ENCODE results near the gene PBX1. TPM values are rescaled to one million over a fixed set of nuclear protein-coding genes. Genes with fewer than 3 reads are reported as not detected.
A peak's percentile ranks its signal among the peaks of the same experiment; 100 is the strongest.

PBX1 gene
- total and polyA plus RNA-seq, 2 experiments from 2014 or later = 9.7 to 38.8 TPM

DNA sequence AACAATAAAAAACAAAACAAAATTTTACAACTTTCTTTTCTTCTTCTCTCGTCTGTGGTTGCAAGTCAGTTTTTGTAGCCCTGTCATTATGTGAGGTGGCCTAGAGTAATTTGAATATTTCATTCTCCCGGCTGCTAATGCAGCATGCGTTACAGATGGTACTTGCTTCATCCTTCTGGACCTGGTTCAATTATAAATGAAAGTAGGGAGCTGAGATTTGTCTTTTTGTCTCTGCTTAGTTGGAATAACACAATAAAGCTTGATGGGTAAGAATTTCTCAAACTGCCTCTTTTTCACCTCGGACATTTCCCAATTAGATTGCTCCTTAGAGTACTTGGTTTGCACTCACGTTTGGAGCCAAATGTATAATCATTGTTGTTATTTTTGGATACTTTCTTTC lies 201.6 kb downstream of the PBX1 start:
- TF ChIP-seq EZH2phosphoT487 (IDR thresholded peaks at IDR 0.05; ENCODE audit: insufficient read depth, low read depth) = no peak
- TF ChIP-seq EZH2 (IDR thresholded peaks at IDR 0.05; ENCODE audit: insufficient read depth, poor library complexity, severe bottlenecking) = no peak
- in situ Hi-C loops (cut with MboI) = no loop called here
- H4K20me1 ChIP-seq (ENCODE audit: insufficient read depth) = no peaks in the 10 kb centered on the region
- H3K79me2 ChIP-seq (ENCODE audit: insufficient read depth) = peaks cover 78% of the 10 kb centered on the region
- 6% methylated on average over 5 of the region's 5 CpGs for WGBS, 2 experiments (ENCODE audit: low coverage in 1 of 2, low lambda C conversion rate in 2 of 2, missing lambda C conversion rate in 2 of 2)
- peak overlapping the region; percentile 25 for H2AFZ ChIP-seq
- peaks cover 40% of the 10 kb centered on the region for H3K4me1 ChIP-seq (ENCODE audit: insufficient read depth)
- peak overlapping the region; percentile 55 for H3K27ac ChIP-seq
- H3K4me3 ChIP-seq = peak overlapping the region; percentile 49
- H3K9me3 ChIP-seq (ENCODE audit: low read depth) = no peaks in the 10 kb centered on the region
- H3K27me3 ChIP-seq (replicated peaks; ENCODE audit: insufficient read depth) = no peaks in the 10 kb centered on the region
- peak overlapping the region; percentile 42 for H3K9ac ChIP-seq
- H3F3A ChIP-seq (ENCODE audit: insufficient read depth) = peaks cover 34% of the 10 kb centered on the region
- DNase-seq = peak; percentile 73
- H3K36me3 ChIP-seq (ENCODE audit: low read depth) = no peaks in the 10 kb centered on the region
- no peaks in the 10 kb centered on the region for H3K9me2 ChIP-seq (ENCODE audit: insufficient read depth)
- H3K4me2 ChIP-seq (ENCODE audit: unreplicated experiment) = peak overlapping the region; percentile 66

GRCh38 chr1:164761009-164761408 lies 202.0 kb downstream of the PBX1 start:
- H3K36me3 ChIP-seq (ENCODE audit: low read depth) = no peaks in the 10 kb centered on the region
- no peak for TF ChIP-seq EZH2 (IDR thresholded peaks at IDR 0.05; ENCODE audit: insufficient read depth, poor library complexity, severe bottlenecking)
- TF ChIP-seq EZH2phosphoT487 (IDR thresholded peaks at IDR 0.05; ENCODE audit: insufficient read depth, low read depth) = no peak
- H3K4me2 ChIP-seq (ENCODE audit: unreplicated experiment) = peak overlapping the region; percentile 66
- no peaks in the 10 kb centered on the region for H3K9me2 ChIP-seq (ENCODE audit: insufficient read depth)
- no peak for DNase-seq
- no peaks in the 10 kb centered on the region for H3K27me3 ChIP-seq (replicated peaks; ENCODE audit: insufficient read depth)
- in situ Hi-C loops (cut with MboI) = no loop called here
- H3K79me2 ChIP-seq (ENCODE audit: insufficient read depth) = peaks cover 74% of the 10 kb centered on the region
- H3K27ac ChIP-seq = peak overlapping the region; percentile 55
- no peaks in the 10 kb centered on the region for H3K9me3 ChIP-seq (ENCODE audit: low read depth)
- peak overlapping the region; percentile 49; the same call in 1 of the 2 replicates for H3K4me3 ChIP-seq
- H3F3A ChIP-seq (ENCODE audit: insufficient read depth) = peaks cover 38% of the 10 kb centered on the region
- H3K4me1 ChIP-seq (ENCODE audit: insufficient read depth) = peaks cover 43% of the 10 kb centered on the region
- H2AFZ ChIP-seq = peak overlapping the region; percentile 25
- no peaks in the 10 kb centered on the region for H4K20me1 ChIP-seq (ENCODE audit: insufficient read depth)
- H3K9ac ChIP-seq = peak overlapping the region; percentile 42; the same call in 1 of the 2 replicates

DNA sequence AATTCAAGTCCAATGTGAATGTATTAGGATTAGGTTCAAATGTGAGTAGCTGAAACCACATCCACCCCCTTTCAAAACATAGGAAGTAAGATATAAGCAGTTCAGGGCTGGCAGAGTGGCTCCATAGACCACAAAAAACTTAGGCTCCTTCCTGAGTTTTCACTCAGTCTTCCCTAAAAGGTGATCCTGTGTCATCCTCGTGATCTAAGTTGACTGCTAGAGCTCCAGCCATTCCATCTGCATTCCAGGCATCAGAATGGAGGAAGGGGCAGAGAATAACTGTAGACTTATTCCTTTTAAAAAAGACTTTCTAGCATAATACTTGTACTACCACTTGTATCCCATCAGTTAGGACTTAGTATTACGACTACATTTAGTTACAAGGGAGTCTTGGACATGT lies 204.1 kb downstream of the PBX1 start:
- H3K27ac ChIP-seq = peak overlapping the region; percentile 96; the same call in 1 of the 2 replicates
- no peaks in the 10 kb centered on the region for H3K9me2 ChIP-seq (ENCODE audit: insufficient read depth)
- no peaks in the 10 kb centered on the region for H4K20me1 ChIP-seq (ENCODE audit: insufficient read depth)
- WGBS, 2 experiments (ENCODE audit: low coverage in 1 of 2, low lambda C conversion rate in 2 of 2, missing lambda C conversion rate in 2 of 2) = 93 to 100% methylated on average over 2 of the region's 2 CpGs
- no peak for DNase-seq
- H3K4me1 ChIP-seq (ENCODE audit: insufficient read depth) = peaks cover 64% of the 10 kb centered on the region
- TF ChIP-seq EZH2 (IDR thresholded peaks at IDR 0.05; ENCODE audit: insufficient read depth, poor library complexity, severe bottlenecking) = no peak
- H3K27me3 ChIP-seq (replicated peaks; ENCODE audit: insufficient read depth) = no peaks in the 10 kb centered on the region
- peaks cover 59% of the 10 kb centered on the region for H3K79me2 ChIP-seq (ENCODE audit: insufficient read depth)
- no peak overlapping the region for H2AFZ ChIP-seq
- no peaks in the 10 kb centered on the region for H3K9me3 ChIP-seq (ENCODE audit: low read depth)
- H3K9ac ChIP-seq = no peak overlapping the region
- H3K4me2 ChIP-seq (ENCODE audit: unreplicated experiment) = no peak overlapping the region
- peaks cover 57% of the 10 kb centered on the region for H3F3A ChIP-seq (ENCODE audit: insufficient read depth)
- H3K36me3 ChIP-seq (ENCODE audit: low read depth) = no peaks in the 10 kb centered on the region
- in situ Hi-C loops (cut with MboI) = no loop called here
- H3K4me3 ChIP-seq = no peak overlapping the region

DNA sequence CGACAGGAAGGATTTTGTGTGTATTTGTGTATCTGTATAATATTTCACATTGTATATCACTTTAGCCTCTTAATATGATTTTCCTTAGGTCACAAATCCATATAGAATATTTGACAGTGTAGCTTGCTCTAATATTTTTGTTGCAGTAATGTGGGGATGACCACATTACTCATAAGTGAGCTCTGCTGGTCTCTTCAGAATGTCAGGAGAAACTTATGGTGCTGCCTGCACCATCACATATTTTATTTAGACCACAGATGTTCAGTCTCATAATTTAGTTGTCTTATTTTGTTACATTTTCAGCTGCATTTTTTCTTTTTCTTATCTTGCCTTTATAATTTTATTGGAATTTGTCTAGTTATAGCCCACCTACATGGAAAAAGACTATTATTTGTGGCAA lies 205.3 kb downstream of the PBX1 start:
- Histone ChIP-seq H3K27me3 (replicated peaks; ENCODE audit: insufficient read depth) (no peaks in the 10 kb centered on the region), H4K20me1 (ENCODE audit: insufficient read depth) (no peaks in the 10 kb centered on the region), H3K27ac (peak overlapping the region; percentile 96), H3K4me3 (no peak overlapping the region), H3K4me2 (ENCODE audit: unreplicated experiment) (peak overlapping the region; percentile 29), H3K36me3 (ENCODE audit: low read depth) (no peaks in the 10 kb centered on the region), H3K9ac (no peak overlapping the region), H2AFZ (no peak overlapping the region), H3K79me2 (ENCODE audit: insufficient read depth) (peaks cover 47% of the 10 kb centered on the region), H3K4me1 (ENCODE audit: insufficient read depth) (peaks cover 73% of the 10 kb centered on the region), H3K9me3 (ENCODE audit: low read depth) (no peaks in the 10 kb centered on the region), H3K9me2 (ENCODE audit: insufficient read depth) (no peaks in the 10 kb centered on the region), H3F3A (ENCODE audit: insufficient read depth) (peaks cover 69% of the 10 kb centered on the region)
- WGBS, 2 experiments (ENCODE audit: low coverage in 1 of 2, low lambda C conversion rate in 2 of 2, missing lambda C conversion rate in 2 of 2) = 94 to 100% methylated on average over 1 of the region's 1 CpG
- TF ChIP-seq EZH2 (IDR thresholded peaks at IDR 0.05; ENCODE audit: insufficient read depth, poor library complexity, severe bottlenecking) = no peak
- no peak for TF ChIP-seq EZH2phosphoT487 (IDR thresholded peaks at IDR 0.05; ENCODE audit: insufficient read depth, low read depth)
- in situ Hi-C loops (cut with MboI) = no loop called here
- DNase-seq = peak; percentile 50

DNA sequence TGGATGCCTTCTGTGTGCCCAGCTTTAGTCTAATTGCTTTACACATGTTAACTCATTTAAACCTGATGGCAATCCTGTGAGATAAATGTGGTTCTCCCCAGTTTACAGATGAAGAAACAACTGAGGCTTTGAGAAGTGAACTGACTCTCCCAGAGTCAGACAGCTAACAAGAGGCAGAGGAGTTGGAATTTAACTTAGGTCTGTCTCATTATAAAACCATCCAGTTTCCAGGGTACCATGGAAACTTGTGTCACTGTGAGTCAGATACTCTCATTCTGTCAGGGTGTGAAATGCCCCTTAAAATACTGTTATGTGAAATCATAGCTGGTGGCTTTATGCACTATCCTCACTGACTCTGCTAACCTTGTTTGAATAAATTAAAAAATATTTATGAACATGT lies 206.6 kb downstream of the PBX1 start:
- DNase-seq = peak; percentile 95
- Histone ChIP-seq H3K4me2 (ENCODE audit: unreplicated experiment) (peak overlapping the region; percentile 73), H3K4me3 (peak overlapping the region; percentile 29), H3K9me3 (ENCODE audit: low read depth) (no peaks in the 10 kb centered on the region), H3K9ac (peak overlapping the region; percentile 74), H3K9me2 (ENCODE audit: insufficient read depth) (no peaks in the 10 kb centered on the region), H2AFZ (0 out of 2 replicates have a peak overlapping the region, but pooled peaks have one; percentile 5), H3K36me3 (ENCODE audit: low read depth) (no peaks in the 10 kb centered on the region), H3K4me1 (ENCODE audit: insufficient read depth) (peaks cover 64% of the 10 kb centered on the region), H3K79me2 (ENCODE audit: insufficient read depth) (peaks cover 47% of the 10 kb centered on the region), H4K20me1 (ENCODE audit: insufficient read depth) (no peaks in the 10 kb centered on the region), H3K27ac (peak overlapping the region; percentile 96), H3K27me3 (replicated peaks; ENCODE audit: insufficient read depth) (no peaks in the 10 kb centered on the region), H3F3A (ENCODE audit: insufficient read depth) (peaks cover 79% of the 10 kb centered on the region)
- TF ChIP-seq EZH2 (IDR thresholded peaks at IDR 0.05; ENCODE audit: insufficient read depth, poor library complexity, severe bottlenecking) (no peak), EZH2phosphoT487 (IDR thresholded peaks at IDR 0.05; ENCODE audit: insufficient read depth, low read depth) (no peak)
- in situ Hi-C loops (cut with MboI) = no loop called here
